NOMO-1 (cell line): ENCODE measurements around the gene DCTPP1.
"Not testable (repeated sequence)": the region's sequence is repeated elsewhere in the genome, so short reads cannot be mapped to it uniquely, and the experiment has no call there.

Experiments used
- DNase-seq, 2 experiments: peaks; one replicate each; lab custom pipeline; 2025; ENCODE audit not compliant: unreplicated experiment in 2 of 2; lab: John Stamatoyannopoulos, UW

DCTPP1 gene

GRCh38 chr16:30429678-30430427, at the start of gene DCTPP1:
TSS of gene DCTPP1 (minus strand) at chr16:30430030. CDS start at chr16:30429980, 50 bp downstream.
- DNase-seq, result peak; percentile 100

DNA sequence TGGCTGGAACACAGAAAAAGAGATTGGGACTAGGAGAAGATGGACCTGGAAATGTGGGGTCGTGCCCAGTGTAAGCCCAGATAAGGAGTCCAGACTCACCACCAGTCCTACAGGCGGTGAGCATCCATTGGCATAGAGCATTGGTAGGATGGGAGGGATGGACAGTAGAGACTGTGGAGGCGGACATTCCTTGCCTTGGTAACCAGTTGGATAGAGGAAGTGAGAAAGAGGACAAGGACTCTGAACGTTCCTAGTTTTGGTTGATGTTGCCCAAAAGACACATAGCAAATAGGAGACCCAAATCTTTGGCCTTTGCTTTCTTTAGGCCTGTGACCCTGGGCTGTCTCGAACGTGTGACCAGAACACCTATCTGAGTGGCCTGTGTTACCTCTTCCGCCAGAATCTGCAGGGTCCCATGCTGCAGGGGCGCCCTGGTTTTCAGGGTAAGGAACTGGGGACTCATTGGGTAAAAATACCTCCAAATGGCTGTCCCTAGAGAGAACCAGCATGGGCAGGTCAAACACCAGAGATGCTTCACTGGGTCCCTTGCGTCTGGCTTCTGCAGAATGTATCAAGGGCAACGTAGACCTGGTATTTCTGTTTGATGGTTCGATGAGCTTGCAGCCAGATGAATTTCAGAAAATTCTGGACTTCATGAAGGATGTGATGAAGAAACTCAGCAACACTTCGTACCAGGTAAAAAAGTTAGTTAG, 49.1 kb upstream of the DCTPP1 start:
- no peak for DNase-seq

DNA sequence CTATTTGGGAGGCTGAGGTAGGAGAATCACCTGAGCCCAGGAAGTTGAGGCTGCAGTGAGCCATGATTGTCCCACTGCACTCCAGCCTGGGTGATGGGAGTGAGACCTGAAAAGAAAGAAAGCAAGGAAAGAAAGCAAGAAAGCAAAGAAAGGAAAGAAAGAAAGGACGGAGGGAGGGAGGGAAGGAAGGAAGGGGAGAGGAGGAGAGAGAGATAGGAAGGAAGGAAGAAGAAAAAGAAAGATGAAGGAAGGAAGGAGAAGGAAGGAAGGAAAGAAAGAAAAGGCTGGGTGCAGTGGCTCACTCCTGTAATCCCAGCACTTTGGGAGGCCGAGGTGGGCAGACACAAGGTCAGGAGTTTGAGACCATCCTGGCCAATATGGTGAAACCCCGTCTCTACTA, 47.9 kb upstream of the DCTPP1 start:
- not testable (repeated sequence) for DNase-seq

DNA sequence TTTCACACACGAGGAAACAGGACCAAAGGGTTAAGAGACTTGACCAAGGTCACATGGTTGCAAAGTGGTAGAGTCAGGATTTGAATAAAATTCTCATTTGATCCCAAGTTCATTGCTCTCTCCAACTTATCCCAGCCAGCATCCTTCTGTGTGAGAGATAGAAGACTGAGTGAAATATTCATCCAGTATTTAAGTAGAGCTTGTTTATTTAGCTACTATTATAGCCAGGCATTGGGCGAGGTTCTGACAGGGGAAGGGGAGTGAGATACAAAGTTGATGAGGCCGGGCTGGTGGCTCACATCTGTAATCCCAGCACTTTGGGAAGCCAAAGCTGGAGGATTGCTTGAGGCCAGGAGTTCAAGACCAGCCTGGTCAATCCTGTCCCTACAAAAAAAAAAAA, 47.2 kb upstream of the DCTPP1 start:
- DNase-seq, result no peak

GRCh38 chr16:30474684-30475083, 44.9 kb upstream of the DCTPP1 start:
- DNase-seq, result no peak

DNA sequence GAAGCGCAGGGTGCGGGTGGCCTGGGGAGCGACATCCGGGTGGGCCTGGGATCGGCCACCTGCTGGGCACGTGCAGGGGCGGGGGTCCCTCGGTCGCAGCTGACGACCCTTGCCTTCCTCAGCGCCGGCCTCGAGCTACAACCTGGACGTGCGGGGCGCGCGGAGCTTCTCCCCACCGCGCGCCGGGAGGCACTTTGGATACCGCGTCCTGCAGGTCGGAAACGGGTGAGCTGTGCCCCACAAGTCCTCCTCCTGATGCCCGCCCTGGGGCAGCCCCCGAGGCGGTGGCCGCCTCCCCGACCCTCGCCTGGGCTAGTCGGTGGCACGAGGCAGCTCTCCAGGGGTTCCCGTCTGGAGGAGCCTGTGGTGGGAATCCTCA, 44.2 kb upstream of the DCTPP1 start:
- no peak for DNase-seq

DNA sequence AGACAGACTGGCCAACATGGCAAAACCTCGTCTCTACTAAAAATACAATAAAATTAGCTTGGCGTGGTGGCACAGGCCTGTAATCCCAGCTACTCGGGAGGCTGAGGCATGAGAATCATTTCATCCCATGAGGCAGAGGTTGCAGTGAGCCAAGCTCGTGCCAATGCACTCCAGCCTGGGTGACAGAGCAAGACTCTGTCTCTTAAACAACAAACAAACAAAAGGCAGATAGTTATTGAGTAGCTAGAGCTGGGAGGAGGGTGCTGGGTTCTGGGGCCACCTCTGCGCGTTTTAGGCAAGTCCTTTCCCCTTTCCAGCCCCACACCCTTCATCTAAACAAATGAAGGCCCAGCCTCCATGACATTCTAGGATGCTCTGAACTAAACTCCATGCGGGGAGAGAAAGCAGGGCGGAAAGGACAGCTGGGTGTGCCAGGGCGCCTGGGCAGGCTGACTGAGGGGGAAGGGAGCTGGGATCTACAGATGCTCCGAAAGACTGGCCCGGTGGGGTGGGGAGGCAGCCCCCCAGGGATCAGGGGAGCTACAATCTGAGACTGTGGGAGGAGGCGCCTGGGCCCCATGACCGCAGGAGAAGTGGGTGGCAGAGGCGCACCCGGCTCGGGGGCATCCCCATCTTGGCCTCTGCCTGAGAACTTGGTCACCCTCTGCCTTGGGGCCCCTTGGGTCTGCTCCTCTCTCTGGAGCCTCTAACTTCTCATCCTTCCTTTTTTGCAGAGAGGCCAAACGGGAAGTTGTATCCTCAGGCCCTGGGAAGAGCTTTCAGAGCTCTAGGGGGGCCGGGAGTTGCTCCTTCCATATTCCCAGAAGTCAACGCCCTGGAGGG, 43.6 kb upstream of the DCTPP1 start:
- peak; percentile 49 to 53 for DNase-seq

DNA sequence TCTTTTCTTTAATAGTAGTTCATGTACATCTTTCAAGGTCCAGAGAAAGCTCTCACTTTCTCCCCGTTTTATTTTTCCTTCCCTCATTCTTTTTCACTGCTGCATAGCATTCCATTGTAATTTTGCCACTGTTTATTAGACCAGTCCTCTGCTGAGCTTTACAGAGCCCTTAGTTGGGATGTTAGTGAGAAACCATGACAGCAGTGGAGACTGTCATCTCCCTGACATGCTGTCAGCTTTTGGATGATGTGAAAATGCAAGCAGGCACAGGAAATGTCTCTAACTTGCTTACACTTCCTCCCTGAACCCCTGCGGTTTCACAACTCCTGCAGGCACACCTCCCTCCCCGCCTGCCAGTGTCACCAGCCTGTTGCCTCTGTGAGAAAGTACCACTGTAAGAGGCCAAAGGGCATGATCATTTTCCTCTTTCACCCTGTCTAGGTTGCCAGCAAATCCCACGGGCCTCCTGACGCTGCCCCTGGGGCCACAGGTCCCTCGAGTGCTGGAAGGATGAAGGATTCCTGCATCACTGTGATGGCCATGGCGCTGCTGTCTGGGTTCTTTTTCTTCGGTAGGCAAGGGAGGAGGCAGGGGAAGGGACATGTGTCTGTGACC, 42.6 kb upstream of the DCTPP1 start, which contains the start of gene ITGAL:
ITGAL (plus strand) TSS at position 415 of the 615 bp plus-strand sequence; CDS start at position 511, 96 bp downstream.
- DNase-seq, result peak; percentile 86 to 93

DNA sequence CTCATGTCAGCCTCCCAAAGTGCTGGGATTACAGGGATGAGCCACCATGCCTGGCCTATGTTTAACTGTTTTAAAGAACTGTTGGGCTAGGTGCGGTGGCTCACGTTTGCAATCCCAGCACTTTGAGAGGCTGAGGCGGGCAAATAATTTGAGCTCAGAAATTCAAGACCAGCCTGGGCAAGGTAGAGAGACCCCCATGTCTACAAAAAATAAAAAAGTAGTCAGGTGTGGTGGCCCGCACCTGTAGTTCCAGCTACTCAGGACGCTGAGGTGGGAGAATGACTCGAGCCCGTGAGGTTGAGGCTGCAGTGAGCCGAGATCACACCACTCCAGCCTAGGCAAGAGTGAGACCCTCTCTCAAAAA, 40.8 kb upstream of the DCTPP1 start:
- no peak for DNase-seq

DNA sequence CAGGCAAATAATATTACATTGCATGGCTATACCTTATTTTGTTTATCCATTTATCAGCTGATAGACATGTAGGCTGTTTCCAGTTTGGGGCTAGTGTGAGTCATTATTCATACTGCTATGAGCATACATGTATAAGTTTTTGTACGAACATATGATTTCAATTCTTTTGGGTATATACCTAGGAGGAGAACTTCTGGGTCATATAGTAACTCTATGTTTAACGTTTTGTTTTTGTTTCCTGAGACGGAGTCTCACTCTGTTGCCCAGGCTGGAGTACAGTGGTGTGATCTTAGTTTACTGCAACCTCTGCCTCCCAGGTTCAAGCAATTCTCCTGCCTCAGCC, 40.3 kb upstream of the DCTPP1 start:
- DNase-seq, result no peak

DNA sequence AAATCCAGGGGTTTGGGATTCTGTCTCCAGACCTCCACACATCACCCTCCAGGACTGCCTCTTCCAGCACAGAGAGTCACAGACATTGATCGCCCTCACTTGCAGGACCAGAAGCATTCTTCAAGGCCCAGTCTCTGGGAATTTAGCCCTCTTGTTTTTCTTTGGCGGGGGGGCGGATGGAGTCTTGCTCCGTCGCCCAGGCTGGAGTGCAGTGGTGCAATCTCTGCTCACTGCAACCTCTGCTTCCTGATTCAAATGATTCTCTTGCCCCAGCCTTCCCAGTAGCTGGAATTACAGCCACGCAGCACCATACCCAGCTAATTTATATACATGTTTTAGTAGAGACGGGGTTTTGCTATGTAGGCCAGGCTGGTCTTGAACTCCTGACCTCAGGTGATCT, 34.2 kb upstream of the DCTPP1 start:
- DNase-seq, result no peak

DNA sequence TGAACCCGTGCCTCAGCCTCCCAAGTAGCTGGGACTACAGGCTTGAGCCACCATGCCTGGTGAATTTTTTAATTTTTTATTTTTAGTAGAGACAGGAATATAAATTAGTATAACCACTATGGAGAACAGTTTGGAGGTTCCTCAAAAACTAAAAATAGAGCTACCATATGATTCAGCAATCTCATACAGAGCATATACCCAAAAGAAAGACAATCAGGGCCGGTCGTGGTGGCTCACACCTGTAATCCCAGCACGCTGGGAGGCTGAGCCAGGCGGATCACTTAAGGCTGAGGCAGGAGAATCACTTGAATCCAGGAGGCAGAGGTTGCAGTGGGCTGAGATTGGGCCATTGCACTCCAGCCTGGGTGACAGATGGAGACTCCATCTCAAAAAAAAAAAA, 31.6 kb upstream of the DCTPP1 start:
- DNase-seq, result peak in 1 of 2 experiments; percentile 53

- DNase-seq, result no peak
These were observed 29.6 kb upstream of the DCTPP1 start for GRCh38 chr16:30459456-30459855.

DNA sequence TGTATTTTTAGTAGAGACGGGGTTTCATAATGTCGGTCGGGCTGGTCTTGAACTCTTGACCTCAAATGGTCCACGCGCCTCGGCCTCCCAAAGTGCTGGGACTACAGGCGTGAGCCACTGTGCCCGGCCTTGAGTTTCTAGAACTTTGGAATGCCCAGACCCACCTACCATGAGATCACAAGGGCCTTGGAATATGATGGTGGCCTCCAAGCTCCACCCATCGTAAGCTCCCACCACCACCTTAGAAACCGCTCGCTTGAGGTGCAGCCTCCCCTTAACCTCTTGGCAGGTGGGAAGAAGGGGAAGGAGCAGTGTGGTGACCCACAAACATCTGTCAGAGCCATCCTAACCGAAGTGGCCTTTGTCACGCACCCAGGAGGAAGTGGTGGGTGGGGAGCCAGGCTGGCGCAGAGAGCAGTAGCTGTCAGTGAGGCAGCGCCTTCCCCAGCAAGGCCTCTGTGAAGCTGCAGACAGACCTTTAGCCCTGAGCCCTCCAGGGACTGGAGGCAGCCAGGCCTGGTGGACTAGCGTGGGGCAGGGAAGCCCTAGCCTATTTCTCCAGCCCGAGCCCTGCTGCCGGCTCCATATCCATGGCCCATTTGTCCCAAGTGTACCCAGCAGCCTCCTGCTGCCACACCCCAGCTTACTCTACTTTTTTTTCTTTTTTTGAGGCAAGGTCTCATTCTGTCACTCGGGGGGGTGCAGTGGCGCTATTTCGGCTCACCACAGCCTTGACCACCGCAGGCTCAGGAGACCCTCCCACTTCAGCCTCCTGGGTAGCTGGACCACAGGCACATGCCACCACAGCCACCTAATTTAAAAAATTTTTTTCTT, 28.9 kb upstream of the DCTPP1 start:
- DNase-seq, result peak; percentile 96

GRCh38 chr16:30457743-30458560, 28.1 kb upstream of the DCTPP1 start:
- DNase-seq, result no peak

DNA sequence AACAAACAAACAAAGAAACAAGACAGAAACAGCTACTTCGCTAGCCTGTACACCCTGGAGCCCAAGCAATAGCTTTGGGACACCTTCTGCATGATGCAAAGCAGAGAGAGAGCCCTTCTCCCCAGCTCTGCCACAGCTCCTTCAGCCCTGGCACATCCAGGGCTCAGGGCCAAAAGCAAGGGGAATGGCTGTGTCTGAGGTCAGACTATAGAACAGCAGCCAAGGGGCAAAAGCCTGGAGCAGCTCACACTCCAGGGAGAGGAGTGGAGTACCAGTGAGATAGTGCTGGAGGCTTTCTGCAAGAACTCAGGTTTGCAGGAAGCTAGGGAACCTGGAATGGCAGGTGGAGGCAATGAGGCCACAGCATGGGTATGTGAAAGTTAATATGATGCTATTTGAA, 27.4 kb upstream of the DCTPP1 start:
- DNase-seq, result no peak

DNA sequence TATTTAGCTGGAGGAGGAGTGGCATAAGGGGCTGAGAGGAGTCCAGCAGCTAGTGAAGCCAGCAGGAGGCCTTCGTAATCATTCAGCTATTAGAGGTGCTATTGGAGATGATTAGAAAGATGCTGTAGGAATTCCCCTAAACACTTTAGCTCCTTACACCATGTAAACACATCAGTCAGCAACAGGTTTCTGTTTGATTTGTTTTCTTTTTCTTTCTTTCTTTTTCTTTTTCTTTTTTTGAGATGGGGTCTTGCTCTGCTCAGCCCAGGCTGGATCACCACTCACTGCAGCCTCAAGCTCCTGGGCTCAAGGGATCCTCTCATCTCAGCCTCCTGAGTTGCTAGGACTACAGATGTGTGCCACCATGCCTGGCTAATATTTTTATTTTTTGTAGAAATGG, 26.5 kb upstream of the DCTPP1 start:
- DNase-seq, result no peak

DNA sequence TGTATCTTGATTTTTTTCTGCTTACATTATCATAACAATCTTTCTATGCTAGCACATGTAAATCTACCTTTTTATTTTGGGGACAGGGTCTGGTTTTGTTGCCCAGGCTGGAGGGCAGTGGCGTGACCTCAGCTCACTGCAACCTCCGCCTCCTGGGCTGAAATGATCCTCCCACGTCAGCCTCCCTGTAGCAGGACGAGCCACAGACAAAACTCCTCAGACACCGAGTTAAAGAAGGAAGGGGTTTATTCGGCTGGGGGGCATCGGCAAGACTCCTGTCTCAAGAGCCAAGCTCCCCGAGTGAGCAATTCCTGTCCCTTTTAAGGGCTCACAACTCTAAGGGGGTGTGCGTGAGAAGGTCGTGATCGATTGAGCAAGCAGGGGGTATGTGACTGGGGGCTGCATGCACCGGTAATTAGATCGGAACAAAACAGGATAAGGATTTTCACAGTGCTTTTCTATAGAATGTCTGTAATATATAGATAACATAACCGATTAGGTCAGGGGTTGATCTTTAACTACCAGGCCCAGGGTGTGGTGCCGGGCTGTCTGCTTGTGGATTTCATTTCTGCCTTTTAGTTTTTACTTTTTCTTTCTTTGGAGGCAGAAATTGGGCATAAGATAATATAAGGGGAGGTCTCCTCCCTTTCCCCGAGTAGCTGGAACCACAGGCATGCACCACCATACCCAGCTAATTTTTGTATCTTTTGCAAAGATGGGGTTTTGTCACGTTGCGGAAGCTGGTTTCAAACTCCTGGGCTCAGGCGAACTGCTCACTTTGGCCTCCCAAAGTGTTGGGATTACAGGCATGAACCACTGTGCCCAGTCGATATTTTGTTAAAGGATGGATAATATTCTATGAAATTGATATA, 23.1 kb upstream of the DCTPP1 start:
- not testable (repeated sequence) for DNase-seq

DNA sequence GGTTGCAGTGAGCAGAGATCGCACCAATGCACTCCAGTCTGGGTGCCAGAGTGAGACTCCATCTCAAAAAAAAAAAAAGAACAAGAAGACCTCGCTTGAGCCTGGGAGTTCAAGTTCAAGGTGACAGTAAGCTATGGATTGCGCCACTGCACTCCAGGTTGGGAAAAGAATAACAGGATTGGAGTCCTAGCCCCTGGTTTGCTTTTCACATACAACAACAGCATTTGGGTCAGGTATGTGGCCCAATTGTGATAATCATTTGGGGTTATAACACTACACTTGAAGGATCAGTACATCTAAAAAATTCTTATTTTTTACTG, 19.2 kb upstream of the DCTPP1 start:
- no peak for DNase-seq
